Right renal pelvis (tissue), 4 donors: ENCODE measurements around the gene NR2E3. TPM values are rescaled to one million over a fixed set of nuclear protein-coding genes. Genes with fewer than 3 reads are reported as not detected.

Source experiments
- DNase-seq, 4 donors: peaks; one replicate each; pipeline ENCODE4 v3.0.0-alpha.2; 2013; ENCODE audit warnings: low read depth in 4 of 4, low spot score in 3 of 4, missing footprints in 1 of 4
- polyA plus RNA-seq, 4 donors: library from polyadenylated mRNA; unstranded; fragments of 120-200 nt; gene quantifications; one replicate each; pipeline ENCODE4 v1.2.1, GENCODE V29; 2013; ENCODE audit not compliant: insufficient read length in 4 of 4

NR2E3 gene
- polyA plus RNA-seq, result under 1 TPM; 0.39 to 0.70 (median 0.52) TPM

- no peak for DNase-seq
Measured at GRCh38 chr15:71810256-71811035, at the start of gene NR2E3. Gene NR2E3, plus strand, starts transcription at chr15:71810554. Its CDS starts 190 bp downstream, at chr15:71810744.

DNA sequence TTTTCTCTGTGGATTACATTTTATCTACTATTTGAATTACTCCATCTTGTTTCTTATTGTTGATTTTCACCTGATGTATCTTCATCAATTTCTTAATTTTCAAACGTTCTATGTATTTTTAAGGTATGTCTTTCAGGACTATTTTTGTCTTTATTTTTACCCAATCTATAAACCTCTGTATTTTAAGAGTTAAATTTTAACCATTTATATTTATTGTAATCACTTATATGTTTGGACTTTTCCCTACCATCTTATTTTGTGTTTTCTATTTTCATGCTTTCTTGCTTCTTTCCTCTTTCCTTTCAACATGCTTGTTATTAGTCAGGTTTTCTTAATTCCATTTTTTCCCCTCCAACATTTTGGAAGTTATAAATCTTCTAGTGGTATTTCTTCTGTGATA lies 49.5 kb upstream of the NR2E3 start:
- no peak for DNase-seq

- no peak for DNase-seq
Measured at GRCh38 chr15:71761649-71762048, 48.7 kb upstream of the NR2E3 start.

GRCh38 chr15:71768184-71768583 lies 42.2 kb upstream of the NR2E3 start:
- DNase-seq, result no peak

- no peak for DNase-seq
Measured at GRCh38 chr15:71773206-71773859, 37.0 kb upstream of the NR2E3 start.

- DNase-seq, result no peak
Measured at GRCh38 chr15:71775856-71776255, 34.5 kb upstream of the NR2E3 start.

- DNase-seq, result no peak
Measured at GRCh38 chr15:71776304-71776703, 34.0 kb upstream of the NR2E3 start.

- DNase-seq, result no peak
Measured at GRCh38 chr15:71777216-71777943, 33.0 kb upstream of the NR2E3 start.

GRCh38 chr15:71779073-71779797 lies 31.1 kb upstream of the NR2E3 start:
- no peak for DNase-seq

- DNase-seq, result peak in 3 of 4 donors; percentile 43 to 47 (median 45)
Measured at GRCh38 chr15:71780115-71780976, 30.0 kb upstream of the NR2E3 start.

DNA sequence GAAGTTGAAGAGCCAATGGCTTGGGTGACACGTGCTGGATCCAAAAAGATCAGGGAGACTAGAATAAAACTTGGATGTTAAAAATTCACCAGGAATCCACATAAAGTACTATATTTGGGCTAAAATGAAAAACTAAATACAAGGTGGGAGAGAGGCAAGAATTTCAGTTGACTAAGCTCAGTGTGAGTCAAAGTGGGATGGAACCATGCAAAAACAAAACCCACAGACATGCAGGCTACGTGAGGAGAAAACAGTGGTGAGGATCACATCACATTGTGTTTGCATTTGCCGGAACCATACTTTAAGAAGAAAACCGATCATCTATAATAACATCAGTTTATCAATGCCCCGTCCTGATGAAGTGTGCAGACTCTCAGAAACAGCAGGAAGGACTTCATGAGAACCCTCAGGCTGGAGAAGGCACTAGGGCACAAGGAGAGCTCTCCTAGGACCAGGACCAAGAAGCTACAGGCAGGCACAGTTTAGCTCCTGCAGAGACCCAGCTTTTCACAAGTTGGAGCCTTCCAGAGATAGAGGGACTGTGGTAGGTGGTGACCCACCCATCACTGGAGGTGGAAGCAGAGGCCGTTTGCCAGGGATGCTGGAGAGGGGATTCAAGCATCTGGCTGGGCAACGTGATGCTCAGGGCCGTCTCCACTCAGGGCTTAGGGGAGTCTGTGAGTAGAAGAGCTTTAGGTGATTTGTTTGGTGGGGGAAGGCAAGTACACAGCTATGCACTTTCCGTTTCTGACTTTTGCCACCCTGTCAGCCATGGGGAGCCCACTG lies 29.0 kb upstream of the NR2E3 start:
- no peak for DNase-seq

DNA sequence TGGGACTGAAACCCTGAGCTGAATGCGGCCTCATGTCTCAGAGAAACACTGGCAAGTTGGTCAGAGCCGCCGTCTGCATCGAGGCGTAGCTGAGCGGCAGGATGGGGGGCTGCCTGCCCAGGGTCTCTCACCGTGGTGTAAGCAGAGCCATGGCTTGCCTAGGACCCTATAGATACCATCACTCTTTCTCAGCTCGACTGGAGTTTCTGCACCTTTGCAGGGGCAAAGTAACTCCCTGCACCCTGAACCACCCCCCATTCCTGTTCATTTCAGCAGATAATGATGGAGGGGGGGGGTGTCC lies 28.4 kb upstream of the NR2E3 start:
- no peak for DNase-seq

GRCh38 chr15:71782422-71783165 lies 27.8 kb upstream of the NR2E3 start:
- DNase-seq, result no peak

DNA sequence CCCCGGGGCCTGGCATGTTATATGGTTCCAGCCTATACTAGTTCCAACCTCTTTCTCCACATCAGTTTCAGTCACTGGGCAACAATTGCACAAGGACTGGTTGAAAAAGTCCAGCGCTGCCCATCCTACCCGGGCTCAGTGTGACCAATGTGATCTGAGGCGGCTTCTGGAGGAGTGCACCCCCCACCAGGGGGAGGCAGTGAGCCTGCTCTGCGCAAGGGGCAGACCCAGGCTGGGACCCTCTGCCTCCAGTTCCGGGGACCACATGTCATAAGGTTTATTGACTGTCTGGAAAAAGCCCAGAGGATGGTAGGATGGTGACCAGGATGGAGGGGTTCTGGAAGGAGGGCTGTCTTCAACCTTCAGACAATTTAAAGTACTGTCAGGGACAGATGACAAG lies 25.6 kb upstream of the NR2E3 start:
- DNase-seq, result no peak

DNA sequence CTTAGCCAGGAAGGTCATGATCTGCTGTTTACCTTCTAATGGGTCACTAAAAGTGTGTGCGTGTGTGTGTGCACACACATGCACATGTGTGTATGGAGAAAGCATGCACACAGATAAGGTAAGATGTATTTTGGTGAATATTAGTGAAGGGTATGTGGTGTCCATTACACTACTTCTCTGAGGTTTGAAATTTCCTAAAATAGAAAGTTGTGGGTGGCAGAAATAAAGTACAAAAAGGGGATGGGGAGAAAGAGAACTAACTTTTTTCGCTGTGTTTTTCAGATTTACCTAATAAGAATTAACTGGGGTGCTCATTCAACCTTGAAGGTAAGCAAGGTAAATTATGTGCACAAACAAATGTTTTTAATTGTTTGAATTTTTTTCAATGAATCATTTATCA lies 24.4 kb upstream of the NR2E3 start:
- DNase-seq, result no peak

DNA sequence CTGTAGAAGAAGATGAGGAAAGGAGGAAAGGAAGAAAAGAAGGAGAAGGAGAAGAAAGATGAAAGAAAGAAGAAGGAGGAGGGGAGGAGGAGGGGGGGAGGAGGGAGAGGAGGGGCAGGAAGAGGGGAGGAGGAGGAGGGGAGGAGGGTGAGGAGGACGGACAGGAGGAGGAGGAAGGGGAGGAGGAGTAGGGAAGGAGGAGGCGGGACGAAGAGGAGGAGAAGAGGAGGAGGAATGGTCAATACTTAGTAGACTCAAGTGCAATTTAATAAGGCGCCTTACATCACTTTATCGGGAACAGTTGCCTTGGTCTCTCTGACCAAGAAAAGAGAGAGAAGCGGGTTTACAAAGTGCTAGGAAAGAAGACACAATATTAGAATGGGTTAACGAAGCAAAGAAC lies 23.7 kb upstream of the NR2E3 start:
- no peak for DNase-seq

- no peak for DNase-seq
Measured at GRCh38 chr15:71788646-71789579, 21.4 kb upstream of the NR2E3 start.
